Stimulated activated effector memory CD8-positive, alpha-beta T cell treated with anti-CD3 and anti-CD28 coated beads, Interleukin-12 subunit alpha, Interleukin-12 subunit beta, amount 100 ng/mL, for 72 hours (primary cell): ENCODE data around the gene RP9.

ENCODE experiments used
- ATAC-seq: fragments of 150-1000 bp; cut with Tn5 transposase; 2 replicates; pipeline ENCODE4 v1.10.0; 2021
- DNase-seq, 2 donors: peaks; one replicate each; pipeline ENCODE4 v3.0.0; 2021 to 2022; ENCODE audit warnings: low spot score in 2 of 2
- H3K27ac Mint-ChIP-seq: one replicate; pipeline ENCODE4 v1.8.0; 2022; ENCODE audit warnings: mild to moderate bottlenecking, mixed read lengths
- H3K36me3 Mint-ChIP-seq: one replicate; pipeline ENCODE4 v1.8.0; 2022; ENCODE audit warnings: mild to moderate bottlenecking, mixed read lengths
- H3K4me1 Mint-ChIP-seq: one replicate; pipeline ENCODE4 v1.8.0; 2022; ENCODE audit warnings: mixed read lengths
- H3K4me3 Mint-ChIP-seq: one replicate; pipeline ENCODE4 v1.8.0; 2022; ENCODE audit warnings: mild to moderate bottlenecking, mixed read lengths
- H3K9me3 Mint-ChIP-seq: one replicate; pipeline ENCODE4 v1.8.0; 2022; ENCODE audit warnings: mixed read lengths

Gene RP9

DNA sequence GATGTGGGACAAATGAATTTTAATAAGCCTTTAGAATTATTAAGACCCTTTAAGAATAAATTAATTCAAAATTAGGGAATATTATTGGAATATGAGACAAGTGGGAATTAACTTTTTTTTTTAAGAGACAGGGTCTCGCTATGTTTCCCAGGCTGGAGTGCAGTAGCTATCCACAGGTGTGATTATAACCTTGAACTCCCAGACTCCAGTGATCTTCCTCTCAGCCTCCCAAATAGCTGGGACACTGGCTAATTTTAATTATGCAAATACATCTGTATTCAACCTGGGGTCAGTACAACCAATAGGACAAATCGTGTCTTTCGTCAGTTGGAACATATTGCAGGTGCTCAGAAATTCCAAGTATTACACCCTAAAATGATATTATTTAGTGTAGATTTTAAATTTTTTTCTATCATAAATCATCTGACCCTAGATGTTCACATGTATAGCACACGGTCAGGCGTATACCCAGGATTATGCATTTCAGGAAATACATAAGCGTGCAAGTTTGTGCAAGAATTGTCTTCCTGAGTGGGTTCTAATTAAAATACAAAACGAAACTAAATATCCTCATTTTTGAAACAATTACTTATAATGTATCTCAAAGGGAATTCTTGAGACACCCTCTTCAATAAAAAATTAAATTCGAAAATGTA, 47.8 kb downstream of the RP9 start:
- DNase-seq: no peak
- H3K4me1 Mint-ChIP-seq: peaks cover 41% of the 10 kb centered on the region

DNA sequence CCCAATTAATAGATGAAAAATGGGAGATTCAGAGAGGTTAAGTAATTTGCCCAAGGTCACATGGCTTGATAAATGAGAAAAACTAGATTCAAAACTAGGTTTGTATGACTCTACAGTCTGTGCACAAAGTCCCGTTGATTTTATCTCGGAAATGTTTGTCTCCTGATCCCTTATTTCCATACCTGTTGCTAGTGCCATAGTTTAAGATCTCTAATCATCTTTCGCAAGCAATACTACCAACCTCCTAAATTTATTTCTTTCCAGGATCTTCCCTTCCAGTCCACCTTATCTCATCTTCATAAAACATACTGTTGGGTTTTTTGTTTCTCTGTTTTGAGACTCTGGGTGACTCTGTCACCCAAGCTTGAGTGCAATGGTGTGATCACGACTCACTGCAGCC, 49.6 kb downstream of the RP9 start:
- peaks cover 22% of the 10 kb centered on the region for H3K36me3 Mint-ChIP-seq
- no peak overlapping the region for H3K27ac Mint-ChIP-seq
- peaks cover 50% of the 10 kb centered on the region for H3K4me1 Mint-ChIP-seq
- ATAC-seq (no peak), DNase-seq (no peak)
- H3K4me3 Mint-ChIP-seq: no peak overlapping the region
- no peaks in the 10 kb centered on the region for H3K9me3 Mint-ChIP-seq

More for the DNA sequence above, 47.8 kb downstream of the RP9 start:
- Mint-ChIP-seq H3K36me3 (peaks cover 17% of the 10 kb centered on the region), H3K27ac (peak overlapping the region; percentile 95), H3K4me3 (peak overlapping the region; percentile 96), H3K9me3 (peaks cover 8% of the 10 kb centered on the region)
- no peak for ATAC-seq

DNA sequence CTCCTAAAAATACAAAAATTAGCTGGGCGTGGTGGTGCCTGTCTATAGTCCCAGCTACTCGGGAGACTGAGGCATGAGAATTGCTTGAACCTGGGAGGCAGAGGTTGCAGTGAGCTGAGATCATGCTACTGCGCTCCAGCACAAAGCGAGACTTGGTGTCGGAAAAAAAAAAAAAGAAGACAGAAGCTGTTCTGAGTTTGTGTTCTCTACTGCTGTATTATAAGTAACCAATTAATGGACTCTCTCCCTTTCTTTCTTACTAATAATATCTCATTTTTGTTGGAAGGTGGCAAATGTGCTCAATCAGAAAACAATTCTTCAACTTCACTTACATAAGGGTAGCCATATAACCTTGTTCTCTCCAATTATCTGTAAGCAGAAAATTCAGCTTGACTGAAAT, 54.0 kb downstream of the RP9 start:
- ATAC-seq: no peak
- no peak overlapping the region for H3K4me3 Mint-ChIP-seq

DNA sequence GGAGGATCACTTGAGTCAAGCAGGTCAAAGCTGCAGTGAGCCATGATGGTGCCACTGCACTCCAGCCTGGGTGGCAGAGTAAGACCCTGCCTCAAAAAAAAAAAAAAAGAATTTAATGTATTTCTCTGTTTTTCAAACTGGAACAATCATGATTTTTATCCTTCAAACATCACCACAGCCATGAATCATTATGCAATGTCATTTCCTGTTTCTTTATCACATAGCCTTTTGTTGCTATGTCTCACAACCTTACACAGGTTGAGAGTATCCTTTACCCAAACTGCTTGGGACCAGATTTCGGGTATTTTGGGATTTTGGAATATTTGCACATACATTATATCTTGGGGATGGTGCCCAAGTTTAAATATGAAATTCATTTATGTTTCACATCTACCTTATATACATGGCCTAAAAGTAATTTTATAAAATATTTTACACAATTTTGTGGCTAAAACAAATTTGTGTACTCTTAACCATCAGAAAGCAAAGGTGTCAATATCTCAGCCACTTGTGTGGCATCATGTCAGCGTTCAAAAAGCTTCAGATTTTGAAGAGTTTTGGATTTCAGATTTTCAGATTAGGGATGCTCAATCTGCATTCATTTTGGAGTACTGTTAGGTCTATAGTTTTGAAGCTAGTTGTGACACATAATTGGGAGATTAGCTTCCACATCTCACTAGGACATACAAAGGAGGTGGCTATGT, 54.8 kb downstream of the RP9 start:
- H3K4me3 Mint-ChIP-seq: no peak overlapping the region
- peaks cover 11% of the 10 kb centered on the region for H3K36me3 Mint-ChIP-seq
- DNase-seq (no peak), ATAC-seq (peak; percentile 92)
- no peaks in the 10 kb centered on the region for H3K9me3 Mint-ChIP-seq
- peak overlapping the region; percentile 13 for H3K27ac Mint-ChIP-seq
- peaks cover 40% of the 10 kb centered on the region for H3K4me1 Mint-ChIP-seq

More for the DNA sequence above, 54.0 kb downstream of the RP9 start:
- Mint-ChIP-seq H3K36me3 (peaks cover 18% of the 10 kb centered on the region), H3K27ac (peak overlapping the region; percentile 13), H3K9me3 (no peaks in the 10 kb centered on the region), H3K4me1 (peaks cover 47% of the 10 kb centered on the region)
- no peak for DNase-seq

DNA sequence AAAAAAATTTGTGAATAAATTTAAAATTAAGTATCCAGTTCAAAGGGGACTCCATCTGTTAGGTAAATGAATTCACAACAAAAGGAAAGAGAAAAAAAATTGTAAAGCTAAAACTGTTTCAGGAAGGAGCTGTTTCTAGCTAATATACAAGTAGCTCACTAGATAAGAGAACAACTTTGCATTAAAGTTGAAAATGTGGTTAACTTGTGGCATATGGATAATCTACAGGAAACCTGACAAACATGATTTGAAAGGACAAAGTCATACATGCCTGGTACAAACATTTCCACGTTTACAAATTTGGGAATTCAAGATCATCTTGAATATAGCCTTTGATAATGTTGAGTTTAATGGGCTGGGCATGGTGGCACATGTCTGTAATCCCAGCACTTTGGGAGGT, 55.5 kb downstream of the RP9 start:
- Mint-ChIP-seq H3K4me1 (peaks cover 33% of the 10 kb centered on the region), H3K27ac (peak overlapping the region; percentile 45), H3K9me3 (no peaks in the 10 kb centered on the region), H3K4me3 (no peak overlapping the region), H3K36me3 (peaks cover 8% of the 10 kb centered on the region)
- ATAC-seq (no peak), DNase-seq (no peak)

DNA sequence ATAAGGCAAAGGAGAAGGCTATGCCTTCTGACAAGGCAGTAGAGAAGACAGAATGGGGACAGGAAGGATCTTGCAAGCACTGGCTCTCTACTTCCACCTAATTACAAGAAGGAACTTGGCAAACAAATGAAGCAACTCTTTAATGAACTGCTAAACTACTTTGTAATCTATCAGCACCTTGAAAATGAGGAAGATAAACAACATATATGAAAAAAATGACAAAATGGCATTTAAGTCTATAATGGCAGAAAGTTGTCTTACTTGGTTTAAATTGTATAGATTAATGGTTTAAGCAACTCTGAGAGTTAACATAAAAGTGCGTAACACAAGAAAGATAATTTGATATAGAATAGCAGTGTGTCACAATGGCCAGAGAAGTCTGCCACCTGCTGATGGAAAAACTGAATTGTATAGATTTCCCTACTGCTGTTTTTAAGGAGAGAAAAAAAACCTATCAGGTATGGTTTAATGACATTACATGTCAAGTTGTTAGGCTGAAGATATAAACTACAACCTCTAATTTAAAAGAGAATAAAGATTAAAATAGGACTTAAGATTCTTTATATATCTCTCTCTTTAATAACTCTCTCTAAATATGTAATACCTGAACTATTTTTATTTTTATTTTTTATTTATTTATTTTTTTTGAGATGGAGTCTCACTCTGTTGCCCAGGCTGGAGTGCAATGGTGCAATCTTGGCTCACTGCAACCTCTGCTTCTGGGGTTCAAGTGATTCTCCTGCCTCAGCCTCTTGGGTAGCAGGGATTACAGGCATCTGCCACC, 58.5 kb downstream of the RP9 start:
- no peak for DNase-seq
- peaks cover 22% of the 10 kb centered on the region for H3K4me1 Mint-ChIP-seq
- no peak overlapping the region for H3K4me3 Mint-ChIP-seq
- no peaks in the 10 kb centered on the region for H3K36me3 Mint-ChIP-seq
- H3K9me3 Mint-ChIP-seq: no peaks in the 10 kb centered on the region
- ATAC-seq: peak; percentile 64
- peak overlapping the region; percentile 12 for H3K27ac Mint-ChIP-seq

DNA sequence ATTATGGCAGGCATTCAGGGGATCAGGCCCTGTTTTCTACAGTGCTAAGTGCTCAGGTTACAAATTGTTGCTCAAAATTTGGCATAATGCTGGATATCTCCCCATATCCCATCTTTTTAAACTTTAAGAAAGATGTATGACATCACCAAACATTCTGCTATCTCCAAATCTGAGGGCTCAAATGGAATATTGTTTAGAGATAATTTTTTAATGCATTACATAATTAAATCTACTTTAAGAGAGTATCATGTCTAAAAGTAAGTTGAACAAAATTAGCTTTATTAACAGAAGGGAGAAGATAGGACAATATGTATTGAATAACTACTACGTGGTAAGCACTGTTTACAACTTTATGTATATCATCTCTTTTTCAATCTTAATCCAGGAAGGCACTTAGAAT, 60.5 kb downstream of the RP9 start:
- no peaks in the 10 kb centered on the region for H3K36me3 Mint-ChIP-seq
- ATAC-seq (no peak), DNase-seq (no peak)
- H3K9me3 Mint-ChIP-seq: no peaks in the 10 kb centered on the region
- H3K4me1 Mint-ChIP-seq: peaks cover 21% of the 10 kb centered on the region
- H3K4me3 Mint-ChIP-seq: no peak overlapping the region
- no peak overlapping the region for H3K27ac Mint-ChIP-seq

DNA sequence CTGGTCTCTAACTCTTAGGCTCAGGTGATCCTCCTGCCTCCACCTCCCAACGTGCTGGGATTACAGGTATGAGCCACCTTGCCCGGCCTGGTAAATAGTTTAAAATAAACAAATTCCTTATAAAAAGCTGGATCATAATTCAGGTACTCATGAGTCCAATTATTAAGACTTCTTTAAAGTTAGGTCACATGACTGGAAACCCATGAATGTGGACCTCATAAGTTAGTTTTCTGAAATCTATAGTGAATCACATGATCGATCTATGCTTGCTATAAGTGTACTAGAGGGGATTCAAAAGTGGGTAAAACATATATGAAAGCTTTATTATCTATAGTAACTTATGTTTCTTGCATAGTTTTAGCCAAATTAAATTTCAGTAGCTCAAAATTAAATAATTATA, 60.9 kb downstream of the RP9 start:
- Mint-ChIP-seq H3K9me3 (no peaks in the 10 kb centered on the region), H3K4me3 (no peak overlapping the region), H3K4me1 (peaks cover 26% of the 10 kb centered on the region), H3K27ac (no peak overlapping the region), H3K36me3 (no peaks in the 10 kb centered on the region)
- DNase-seq (no peak), ATAC-seq (no peak)

DNA sequence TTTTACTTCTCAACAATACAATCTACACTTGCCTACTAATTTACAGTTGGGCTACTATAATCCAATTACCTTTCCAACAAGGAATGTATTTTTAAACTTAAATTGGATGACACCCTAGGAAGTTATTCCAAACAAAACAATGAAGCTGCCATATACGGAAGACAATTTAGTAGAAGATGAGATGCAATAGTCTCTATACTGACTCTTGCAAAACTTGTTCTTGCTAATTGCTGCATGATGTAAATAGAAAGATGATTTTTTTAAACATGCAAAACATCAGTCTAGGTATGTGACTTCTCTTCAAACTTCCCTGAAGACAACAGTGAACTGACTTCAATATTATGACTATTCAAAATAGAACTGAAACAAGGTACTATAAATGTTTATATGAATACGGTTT, 64.2 kb downstream of the RP9 start:
- DNase-seq (no peak), ATAC-seq (no peak)
- Mint-ChIP-seq H3K9me3 (no peaks in the 10 kb centered on the region), H3K4me3 (no peak overlapping the region), H3K36me3 (no peaks in the 10 kb centered on the region), H3K27ac (no peak overlapping the region), H3K4me1 (peaks cover 30% of the 10 kb centered on the region)
